LNCAP (cell line): ENCODE results near the gene NAPA.

Experiments used
- TF ChIP-seq, protein P1 (sequence below): fragments of 450-650 bp; IDR thresholded peaks from 2 replicates; pipeline ENCODE4 v1.5.1; 2017; ENCODE audit warnings: mild to moderate bottlenecking

NAPA gene

GRCh38 chr19:47446534-47447469 is 68.1 kb downstream of the NAPA start:
- TF ChIP-seq, protein P1, sequence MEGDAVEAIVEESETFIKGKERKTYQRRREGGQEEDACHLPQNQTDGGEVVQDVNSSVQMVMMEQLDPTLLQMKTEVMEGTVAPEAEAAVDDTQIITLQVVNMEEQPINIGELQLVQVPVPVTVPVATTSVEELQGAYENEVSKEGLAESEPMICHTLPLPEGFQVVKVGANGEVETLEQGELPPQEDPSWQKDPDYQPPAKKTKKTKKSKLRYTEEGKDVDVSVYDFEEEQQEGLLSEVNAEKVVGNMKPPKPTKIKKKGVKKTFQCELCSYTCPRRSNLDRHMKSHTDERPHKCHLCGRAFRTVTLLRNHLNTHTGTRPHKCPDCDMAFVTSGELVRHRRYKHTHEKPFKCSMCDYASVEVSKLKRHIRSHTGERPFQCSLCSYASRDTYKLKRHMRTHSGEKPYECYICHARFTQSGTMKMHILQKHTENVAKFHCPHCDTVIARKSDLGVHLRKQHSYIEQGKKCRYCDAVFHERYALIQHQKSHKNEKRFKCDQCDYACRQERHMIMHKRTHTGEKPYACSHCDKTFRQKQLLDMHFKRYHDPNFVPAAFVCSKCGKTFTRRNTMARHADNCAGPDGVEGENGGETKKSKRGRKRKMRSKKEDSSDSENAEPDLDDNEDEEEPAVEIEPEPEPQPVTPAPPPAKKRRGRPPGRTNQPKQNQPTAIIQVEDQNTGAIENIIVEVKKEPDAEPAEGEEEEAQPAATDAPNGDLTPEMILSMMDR = no peak

GRCh38 chr19:47445937-47446402 is 68.9 kb downstream of the NAPA start:
- TF ChIP-seq, protein P1 = no peak

DNA sequence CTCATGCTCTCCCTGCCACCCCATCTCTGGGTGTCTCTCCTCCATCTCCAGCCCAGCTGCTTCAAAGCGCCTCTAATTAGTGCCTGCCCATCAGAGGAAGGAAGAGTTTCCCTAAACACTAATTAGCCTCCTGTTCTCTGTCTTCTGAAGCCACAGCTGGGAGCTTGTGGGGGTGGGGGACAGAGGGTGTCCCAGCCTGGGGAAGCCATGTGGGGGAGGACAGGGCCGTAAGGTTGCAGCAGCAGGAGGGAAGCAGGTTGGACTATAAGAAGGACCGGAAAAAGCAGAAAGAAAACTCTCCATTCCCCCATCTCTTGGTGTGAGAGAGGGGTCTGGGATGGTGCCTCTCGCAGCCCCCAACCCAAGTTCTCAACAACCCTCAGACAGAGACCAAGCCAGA is 69.3 kb downstream of the NAPA start:
- TF ChIP-seq, protein P1 = no peak

GRCh38 chr19:47444388-47444821 is 70.5 kb downstream of the NAPA start:
- TF ChIP-seq, protein P1 = no peak

DNA sequence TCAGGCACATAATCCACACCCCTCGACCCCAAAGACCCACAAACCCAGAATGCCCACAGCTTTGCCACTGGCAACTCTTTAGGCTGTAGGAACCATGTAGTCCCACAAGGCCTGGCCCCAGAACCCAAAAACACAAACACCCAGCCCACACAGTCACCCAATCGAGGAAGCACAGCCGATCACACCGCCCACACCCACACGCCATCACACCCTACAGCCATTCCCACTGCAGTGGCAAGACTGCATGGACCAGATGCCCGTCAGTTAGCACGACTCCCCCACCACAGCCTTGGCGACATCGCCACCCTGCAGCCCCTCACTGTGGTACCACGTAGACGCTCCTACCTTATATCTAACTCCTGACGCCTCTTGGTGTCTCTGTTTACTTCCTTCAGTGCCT is 71.5 kb downstream of the NAPA start:
- TF ChIP-seq, protein P1 = no peak

DNA sequence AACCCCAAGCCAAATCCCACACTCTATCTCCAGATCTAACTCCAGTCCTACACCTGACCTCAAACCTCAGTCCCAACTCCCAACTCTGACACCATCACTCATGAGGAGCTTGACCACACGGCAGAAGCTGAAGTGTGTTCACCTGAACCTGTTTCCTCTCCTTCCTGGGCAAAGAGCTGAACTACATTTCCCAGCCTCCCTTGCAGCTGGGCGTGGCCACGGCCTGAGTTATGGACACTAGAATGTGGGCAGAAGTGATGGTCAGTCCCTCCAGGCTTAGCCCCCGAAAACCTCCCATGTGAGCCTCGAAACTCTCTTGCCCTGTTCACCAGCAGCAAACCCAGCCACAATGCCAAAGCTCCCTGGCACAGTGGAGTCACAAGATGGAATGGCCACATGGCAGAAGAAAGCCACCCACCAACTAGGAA is 76.1 kb downstream of the NAPA start:
- TF ChIP-seq, protein P1 = no peak
